Liver (tissue), 9 donors: ENCODE measurements around the gene RIPK1. TPM values are rescaled to one million over a fixed set of nuclear protein-coding genes. Genes with fewer than 3 reads are reported as not detected.

Experiments
- DNase-seq: peaks from one replicate; pipeline ENCODE4 v3.0.0-alpha.2; 2017; ENCODE audit warnings: low spot score
- H3K27ac ChIP-seq, 2 donors: one replicate each; pipeline ENCODE4 v1.7.0; 2013; ENCODE audit warnings: inconsistent platforms in 2 of 2, low read length in 2 of 2, control low read depth in 1 of 2, low read depth in 1 of 2, mild to moderate bottlenecking in 1 of 2
- H3K27me3 ChIP-seq, 4 donors: one replicate each; pipeline versions ENCODE4 v1.6.1 to v1.7.0; 2013; ENCODE audit warnings: low read length in 3 of 4, inconsistent platforms in 1 of 4, mild to moderate bottlenecking in 1 of 4, moderate library complexity in 1 of 4; ENCODE audit not compliant: control insufficient read depth in 4 of 4, insufficient read depth in 4 of 4
- H3K36me3 ChIP-seq, 4 donors: one replicate each; pipeline versions ENCODE4 v1.6.1 to v1.7.0; 2013; ENCODE audit warnings: low read length in 3 of 4, mild to moderate bottlenecking in 3 of 4, low read depth in 1 of 4, moderate library complexity in 1 of 4; ENCODE audit not compliant: control insufficient read depth in 4 of 4, insufficient read depth in 3 of 4
- H3K4me1 ChIP-seq, 4 donors: one replicate each; pipeline versions ENCODE4 v1.6.1 to v1.7.0; 2013; ENCODE audit warnings: low read length in 3 of 4, mild to moderate bottlenecking in 3 of 4, moderate library complexity in 1 of 4; ENCODE audit not compliant: control insufficient read depth in 4 of 4, insufficient read depth in 4 of 4
- H3K4me3 ChIP-seq, 3 donors: one replicate each; pipeline versions ENCODE4 v1.6.1 to v1.7.0; 2013; ENCODE audit warnings: low read length in 3 of 3, control low read depth in 1 of 3, low read depth in 1 of 3, mild to moderate bottlenecking in 1 of 3
- H3K9ac ChIP-seq, 2 donors: one replicate each; pipeline ENCODE4 v1.7.0; 2013; ENCODE audit warnings: low read length in 2 of 2, mild to moderate bottlenecking in 2 of 2, moderate library complexity in 2 of 2, control low read depth in 1 of 2, low read depth in 1 of 2
- H3K9me3 ChIP-seq, 4 donors: one replicate each; pipeline versions ENCODE4 v1.6.1 to v1.7.0; 2013; ENCODE audit warnings: low read length in 3 of 4; ENCODE audit not compliant: control insufficient read depth in 4 of 4
- EGR1 ChIP-seq, 2 donors: IDR thresholded peaks; 2 replicates each; pipeline ENCODE4 v1.6.1; 2016 to 2018; ENCODE audit warnings: antibody characterized with exemption in 2 of 2, low read depth in 2 of 2
- FOXA1 ChIP-seq: IDR thresholded peaks from 2 replicates; pipeline ENCODE4 v1.6.1; 2016; ENCODE audit warnings: antibody characterized with exemption
- FOXA2 ChIP-seq: IDR thresholded peaks from 2 replicates; pipeline ENCODE4 v1.6.1; 2016; ENCODE audit warnings: antibody characterized with exemption
- GABPA ChIP-seq, 2 donors: IDR thresholded peaks in 1 of 2; conservative IDR thresholded peaks in 1 of 2; 2 replicates each; pipeline ENCODE4 v1.6.1; 2016; ENCODE audit warnings: antibody characterized with exemption in 2 of 2, mild to moderate bottlenecking in 1 of 2, moderate library complexity in 1 of 2
- HNF4A ChIP-seq, 2 donors: conservative IDR thresholded peaks; 2 replicates each; pipeline ENCODE4 v1.6.1; 2016; ENCODE audit warnings: antibody characterized with exemption in 2 of 2, mild to moderate bottlenecking in 2 of 2
- HNF4G ChIP-seq: IDR thresholded peaks from 2 replicates; pipeline ENCODE4 v1.6.1; 2016; ENCODE audit warnings: antibody characterized with exemption
- JUND ChIP-seq, 2 donors: IDR thresholded peaks; 2 replicates each; pipeline ENCODE4 v1.6.1; 2016; ENCODE audit warnings: antibody characterized with exemption in 2 of 2
- NR2F2 ChIP-seq: IDR thresholded peaks from 2 replicates; pipeline ENCODE4 v1.6.1; 2016; ENCODE audit warnings: antibody characterized with exemption
- RAD21 ChIP-seq, 2 donors: IDR thresholded peaks; 2 replicates each; pipeline ENCODE4 v1.6.1; 2016; ENCODE audit warnings: antibody characterized with exemption in 2 of 2, mild to moderate bottlenecking in 2 of 2
- RXRA ChIP-seq, 2 donors: IDR thresholded peaks; 2 replicates each; pipeline ENCODE4 v1.6.1; 2017 to 2018; ENCODE audit warnings: antibody characterized with exemption in 2 of 2, mild to moderate bottlenecking in 1 of 2
- SP1 ChIP-seq: IDR thresholded peaks from 2 replicates; pipeline ENCODE4 v1.6.1; 2018; ENCODE audit warnings: antibody characterized with exemption, mild to moderate bottlenecking
- TAF1 ChIP-seq: conservative IDR thresholded peaks from 2 replicates; pipeline ENCODE4 v1.6.1; 2016; ENCODE audit warnings: antibody characterized with exemption, mild to moderate bottlenecking
- YY1 ChIP-seq: IDR thresholded peaks from 2 replicates; pipeline ENCODE4 v1.6.1; 2016; ENCODE audit warnings: antibody characterized with exemption, mild to moderate bottlenecking
- WGBS: extraction: QIAGEN DNeasy Blood & Tissue Kit; methylation state at CpG from one replicate; pipeline ENCODE4 v1.1.7; 2013; 5-methylcytosine and 5-hydroxymethylcytosine counted together
- polyA plus RNA-seq, 2 donors: library from polyadenylated mRNA; stranded (reverse) in 1 of 2; unstranded in 1 of 2; fragments of 200-250 nt in 1 of 2; fragments of >200 nt in 1 of 2; fragmentation: Nextera tagmentation in 1 of 2; extraction: Ambion mirVana in 1 of 2; gene quantifications; one replicate each; pipeline versions ENCODE4 v1.2.1 to v1.2.3, GENCODE V29; 2013 to 2015
- total RNA-seq, 2 donors: library from RNA; depleted of rRNA; stranded (reverse); fragments of >200 nt; gene quantifications; one replicate each; pipeline ENCODE4 v1.2.3, GENCODE V29; 2014
- TF ChIP-seq, protein P1 (sequence below): fragments of 150-350 bp; IDR thresholded peaks from 2 replicates; pipeline ENCODE4 v1.5.1; 2017; ENCODE audit warnings: improper control_type of control experiment, low read depth, low read length; ENCODE audit not compliant: missing input control
- TF ChIP-seq, protein P2 (sequence below): IDR thresholded peaks from 2 replicates; pipeline ENCODE4 v1.6.1; 2016; ENCODE audit warnings: antibody characterized with exemption
- TF ChIP-seq, protein P3 (sequence below): IDR thresholded peaks from 2 replicates; pipeline ENCODE4 v1.6.1; 2016; ENCODE audit warnings: antibody characterized with exemption
- TF ChIP-seq, protein P4 (sequence below): IDR thresholded peaks from 2 replicates; pipeline ENCODE4 v1.6.1; 2016; ENCODE audit warnings: antibody characterized with exemption, mild to moderate bottlenecking
- TF ChIP-seq, protein P5 (sequence below): IDR thresholded peaks from 2 replicates; pipeline ENCODE4 v1.6.1; 2016; ENCODE audit warnings: antibody characterized with exemption
- donor health status: healthy.
- donor health status: healthy.
- donor health status: healthy.
- donor health status: healthy.
- donor health status: healthy.

Gene RIPK1
- total RNA-seq, result 10 to 100 TPM; 14.0 to 27.2 TPM
- polyA plus RNA-seq, result 10 to 100 TPM in 1 of 2 donors, 1 to 10 TPM in 1; 6.7 to 12.6 TPM

DNA sequence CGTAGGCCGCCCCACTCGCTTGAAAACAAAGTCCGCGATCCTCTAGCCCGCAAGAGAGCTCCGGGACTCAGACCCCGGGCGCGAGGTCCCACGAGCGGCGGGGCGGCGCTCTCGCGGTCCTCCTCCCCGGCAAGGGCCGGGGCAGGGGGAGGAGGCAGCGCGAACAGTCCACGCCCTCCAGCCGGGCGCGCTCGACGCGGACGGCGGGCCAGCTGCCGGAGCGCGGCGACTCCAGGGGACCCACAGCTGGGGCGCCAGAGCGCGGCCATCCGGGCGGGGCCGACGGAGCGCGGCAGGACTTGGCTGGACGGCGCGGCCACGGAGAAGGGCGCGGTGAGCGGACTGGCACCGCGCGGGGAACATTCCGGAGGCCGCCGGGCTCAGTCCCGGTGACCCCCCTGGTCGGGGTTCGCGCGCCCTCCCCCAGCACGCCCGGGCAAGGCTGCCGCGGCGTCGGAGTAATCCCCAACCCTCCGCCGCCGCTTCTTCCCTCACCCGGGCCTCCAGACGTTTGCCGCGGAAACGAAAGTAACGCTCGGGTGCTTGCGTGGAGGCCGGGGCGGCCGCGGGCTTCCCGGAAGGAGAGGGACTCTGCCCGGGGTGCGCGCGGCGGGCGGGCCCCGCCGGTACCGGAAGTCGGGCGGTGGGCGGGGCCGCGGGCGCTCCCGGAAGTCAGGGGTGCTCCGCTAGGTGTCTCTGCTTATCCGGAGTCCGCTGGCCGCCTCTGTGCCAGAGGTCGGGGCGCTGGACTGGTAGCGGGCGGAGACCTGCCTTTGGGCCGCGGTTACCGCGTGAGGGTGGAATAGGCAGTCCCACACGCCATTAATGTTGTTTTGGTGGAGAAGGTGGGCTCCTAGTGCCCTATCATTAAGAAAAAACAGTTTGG, at the start of gene RIPK1:
TSS of gene RIPK1 (plus strand) at position 166 of the 886 bp plus-strand sequence. CDS start 8,330 bp downstream, outside the sequence.
- H3K27ac ChIP-seq, result peak within 1 kb of the TSS; percentile 98 to 99
- H3K9ac ChIP-seq, result peak within 1 kb of the TSS; percentile 84 to 94
- peaks cover 2 to 36% (median 21%) of the 10 kb centered on the region in 4 donors for H3K4me1 ChIP-seq
- H3K9me3 ChIP-seq, result no peaks in the 10 kb centered on the region
- H3K4me3 ChIP-seq, result peak within 1 kb of the TSS; percentile 84 to 97 (median 97)
- peak; percentile 96 for DNase-seq
- TF ChIP-seq HNF4G (peak; percentile 16), FOXA1 (no peak), SP1 (peak; percentile 53), EGR1 (IDR thresholded peaks at IDR 0.05; ENCODE audit: low read depth in 2 of 2) (peak in 1 of 2 donors; percentile 67), FOXA2 (no peak), RAD21 (IDR thresholded peaks at IDR 0.05) (no peak), NR2F2 (no peak), RXRA (IDR thresholded peaks at IDR 0.05) (peak; percentile 41 to 69), GABPA (IDR thresholded peaks at IDR 0.05 in 1 of 2, conservative IDR thresholded peaks at IDR 0.05 in 1 of 2) (peak; percentile 68 to 89), JUND (IDR thresholded peaks at IDR 0.05) (no peak), YY1 (peak; percentile 37), TAF1 (peak; percentile 67), HNF4A (conservative IDR thresholded peaks at IDR 0.05) (peak; percentile 51 to 60)
- TF ChIP-seq, protein P1, sequence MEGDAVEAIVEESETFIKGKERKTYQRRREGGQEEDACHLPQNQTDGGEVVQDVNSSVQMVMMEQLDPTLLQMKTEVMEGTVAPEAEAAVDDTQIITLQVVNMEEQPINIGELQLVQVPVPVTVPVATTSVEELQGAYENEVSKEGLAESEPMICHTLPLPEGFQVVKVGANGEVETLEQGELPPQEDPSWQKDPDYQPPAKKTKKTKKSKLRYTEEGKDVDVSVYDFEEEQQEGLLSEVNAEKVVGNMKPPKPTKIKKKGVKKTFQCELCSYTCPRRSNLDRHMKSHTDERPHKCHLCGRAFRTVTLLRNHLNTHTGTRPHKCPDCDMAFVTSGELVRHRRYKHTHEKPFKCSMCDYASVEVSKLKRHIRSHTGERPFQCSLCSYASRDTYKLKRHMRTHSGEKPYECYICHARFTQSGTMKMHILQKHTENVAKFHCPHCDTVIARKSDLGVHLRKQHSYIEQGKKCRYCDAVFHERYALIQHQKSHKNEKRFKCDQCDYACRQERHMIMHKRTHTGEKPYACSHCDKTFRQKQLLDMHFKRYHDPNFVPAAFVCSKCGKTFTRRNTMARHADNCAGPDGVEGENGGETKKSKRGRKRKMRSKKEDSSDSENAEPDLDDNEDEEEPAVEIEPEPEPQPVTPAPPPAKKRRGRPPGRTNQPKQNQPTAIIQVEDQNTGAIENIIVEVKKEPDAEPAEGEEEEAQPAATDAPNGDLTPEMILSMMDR, result peak; percentile 21
- TF ChIP-seq, protein P2, sequence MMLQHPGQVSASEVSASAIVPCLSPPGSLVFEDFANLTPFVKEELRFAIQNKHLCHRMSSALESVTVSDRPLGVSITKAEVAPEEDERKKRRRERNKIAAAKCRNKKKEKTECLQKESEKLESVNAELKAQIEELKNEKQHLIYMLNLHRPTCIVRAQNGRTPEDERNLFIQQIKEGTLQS, result no peak
- TF ChIP-seq, protein P3, sequence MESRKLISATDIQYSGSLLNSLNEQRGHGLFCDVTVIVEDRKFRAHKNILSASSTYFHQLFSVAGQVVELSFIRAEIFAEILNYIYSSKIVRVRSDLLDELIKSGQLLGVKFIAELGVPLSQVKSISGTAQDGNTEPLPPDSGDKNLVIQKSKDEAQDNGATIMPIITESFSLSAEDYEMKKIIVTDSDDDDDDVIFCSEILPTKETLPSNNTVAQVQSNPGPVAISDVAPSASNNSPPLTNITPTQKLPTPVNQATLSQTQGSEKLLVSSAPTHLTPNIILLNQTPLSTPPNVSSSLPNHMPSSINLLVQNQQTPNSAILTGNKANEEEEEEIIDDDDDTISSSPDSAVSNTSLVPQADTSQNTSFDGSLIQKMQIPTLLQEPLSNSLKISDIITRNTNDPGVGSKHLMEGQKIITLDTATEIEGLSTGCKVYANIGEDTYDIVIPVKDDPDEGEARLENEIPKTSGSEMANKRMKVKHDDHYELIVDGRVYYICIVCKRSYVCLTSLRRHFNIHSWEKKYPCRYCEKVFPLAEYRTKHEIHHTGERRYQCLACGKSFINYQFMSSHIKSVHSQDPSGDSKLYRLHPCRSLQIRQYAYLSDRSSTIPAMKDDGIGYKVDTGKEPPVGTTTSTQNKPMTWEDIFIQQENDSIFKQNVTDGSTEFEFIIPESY, result no peak
- TF ChIP-seq, protein P4, sequence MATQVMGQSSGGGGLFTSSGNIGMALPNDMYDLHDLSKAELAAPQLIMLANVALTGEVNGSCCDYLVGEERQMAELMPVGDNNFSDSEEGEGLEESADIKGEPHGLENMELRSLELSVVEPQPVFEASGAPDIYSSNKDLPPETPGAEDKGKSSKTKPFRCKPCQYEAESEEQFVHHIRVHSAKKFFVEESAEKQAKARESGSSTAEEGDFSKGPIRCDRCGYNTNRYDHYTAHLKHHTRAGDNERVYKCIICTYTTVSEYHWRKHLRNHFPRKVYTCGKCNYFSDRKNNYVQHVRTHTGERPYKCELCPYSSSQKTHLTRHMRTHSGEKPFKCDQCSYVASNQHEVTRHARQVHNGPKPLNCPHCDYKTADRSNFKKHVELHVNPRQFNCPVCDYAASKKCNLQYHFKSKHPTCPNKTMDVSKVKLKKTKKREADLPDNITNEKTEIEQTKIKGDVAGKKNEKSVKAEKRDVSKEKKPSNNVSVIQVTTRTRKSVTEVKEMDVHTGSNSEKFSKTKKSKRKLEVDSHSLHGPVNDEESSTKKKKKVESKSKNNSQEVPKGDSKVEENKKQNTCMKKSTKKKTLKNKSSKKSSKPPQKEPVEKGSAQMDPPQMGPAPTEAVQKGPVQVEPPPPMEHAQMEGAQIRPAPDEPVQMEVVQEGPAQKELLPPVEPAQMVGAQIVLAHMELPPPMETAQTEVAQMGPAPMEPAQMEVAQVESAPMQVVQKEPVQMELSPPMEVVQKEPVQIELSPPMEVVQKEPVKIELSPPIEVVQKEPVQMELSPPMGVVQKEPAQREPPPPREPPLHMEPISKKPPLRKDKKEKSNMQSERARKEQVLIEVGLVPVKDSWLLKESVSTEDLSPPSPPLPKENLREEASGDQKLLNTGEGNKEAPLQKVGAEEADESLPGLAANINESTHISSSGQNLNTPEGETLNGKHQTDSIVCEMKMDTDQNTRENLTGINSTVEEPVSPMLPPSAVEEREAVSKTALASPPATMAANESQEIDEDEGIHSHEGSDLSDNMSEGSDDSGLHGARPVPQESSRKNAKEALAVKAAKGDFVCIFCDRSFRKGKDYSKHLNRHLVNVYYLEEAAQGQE, result peak; percentile 48
- TF ChIP-seq, protein P5, sequence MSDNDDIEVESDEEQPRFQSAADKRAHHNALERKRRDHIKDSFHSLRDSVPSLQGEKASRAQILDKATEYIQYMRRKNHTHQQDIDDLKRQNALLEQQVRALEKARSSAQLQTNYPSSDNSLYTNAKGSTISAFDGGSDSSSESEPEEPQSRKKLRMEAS, result no peak
- under 1% methylated on average over 112 of the region's 112 CpGs for WGBS
- no peaks in the 10 kb centered on the region for H3K36me3 ChIP-seq
- no peaks in the 10 kb centered on the region for H3K27me3 ChIP-seq
